IPS-20b (cell line): ENCODE results near the gene ZNF816.
A peak's percentile ranks its signal among the peaks of the same experiment; 100 is the strongest.
"Not testable (repeated sequence)": the region's sequence is repeated elsewhere in the genome, so short reads cannot be mapped to it uniquely, and the experiment has no call there.

Experiments
- H3K27ac ChIP-seq: one replicate; pipeline ENCODE4 v1.5.1; 2013; ENCODE audit warnings: low read length
- H3K27me3 ChIP-seq: 2 replicates; pipeline ENCODE4 v1.6.1; 2013; ENCODE audit warnings: mild to moderate bottlenecking, low read length, inconsistent platforms; ENCODE audit not compliant: insufficient read depth
- H3K36me3 ChIP-seq: 2 replicates; pipeline ENCODE4 v1.6.1; 2013; ENCODE audit warnings: low read depth, mild to moderate bottlenecking, inconsistent platforms, low read length, moderate library complexity; ENCODE audit not compliant: insufficient read depth
- H3K4me1 ChIP-seq: 2 replicates; pipeline ENCODE4 v1.6.1; 2013; ENCODE audit warnings: mild to moderate bottlenecking, control low read depth, inconsistent platforms, low read length, moderate library complexity; ENCODE audit not compliant: insufficient read depth
- H3K4me3 ChIP-seq: 2 replicates; pipeline ENCODE4 v1.5.1; 2013; ENCODE audit warnings: mild to moderate bottlenecking, low read length, inconsistent platforms
- H3K9ac ChIP-seq: 2 replicates; pipeline ENCODE4 v1.6.1; 2013; ENCODE audit warnings: low read depth, mild to moderate bottlenecking, inconsistent platforms, low read length, moderate library complexity
- H3K9me3 ChIP-seq: 2 replicates; pipeline ENCODE4 v1.6.1; 2013; ENCODE audit warnings: mild to moderate bottlenecking, low read depth, low read length, inconsistent platforms; ENCODE audit not compliant: insufficient read depth

ZNF816 gene

DNA sequence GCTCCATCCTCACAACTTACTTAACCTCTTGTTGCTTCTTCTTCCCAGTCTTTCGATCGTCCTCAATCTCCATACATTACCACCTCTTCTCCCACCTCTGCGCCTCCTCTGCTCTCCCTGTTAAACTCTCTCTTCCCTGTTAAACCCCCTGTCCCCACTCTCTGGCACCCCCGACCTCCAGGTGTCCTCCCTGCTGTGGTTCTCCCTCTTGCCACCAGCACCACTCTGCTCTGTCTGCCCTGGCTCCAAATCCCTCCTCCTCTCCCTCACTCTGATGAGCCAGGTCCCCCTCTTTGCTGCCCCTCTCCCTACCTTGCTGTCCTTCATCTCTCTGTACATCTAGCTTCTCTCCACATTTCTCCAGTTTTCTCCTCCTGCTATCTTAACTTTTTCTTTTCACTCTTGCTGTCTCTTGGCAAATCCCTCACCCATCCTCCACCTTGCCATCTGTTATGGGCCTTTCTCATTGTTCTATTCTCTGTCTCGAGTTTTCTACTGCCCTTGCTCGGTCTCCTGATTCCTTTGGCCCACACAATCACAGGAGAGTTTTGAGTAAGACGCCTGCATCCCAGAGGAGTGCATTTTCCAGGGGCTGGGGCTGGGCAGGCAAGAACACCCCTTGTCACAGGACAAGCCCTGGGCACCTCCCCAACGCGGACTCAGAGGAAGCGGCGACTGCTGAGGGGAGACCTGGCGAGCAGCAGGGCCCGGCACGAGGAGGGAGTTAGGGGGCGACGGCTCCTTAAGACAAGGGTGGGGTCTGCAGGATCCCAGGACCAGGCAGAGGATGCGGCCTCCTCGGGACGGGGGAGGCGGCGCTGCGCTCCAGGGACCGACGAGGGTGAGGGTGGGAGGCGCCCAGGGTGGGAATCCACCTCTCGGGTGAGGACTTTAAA lies 29.7 kb upstream of the ZNF816 start:
- Histone ChIP-seq H3K4me1 (no peaks in the 10 kb centered on the region), H3K9ac (peak overlapping the region; percentile 48; the same call in 1 of the 2 replicates), H3K4me3 (peak overlapping the region; percentile 73), H3K27ac (no peak overlapping the region), H3K27me3 (peaks cover 18% of the 10 kb centered on the region), H3K36me3 (no peaks in the 10 kb centered on the region), H3K9me3 (no peaks in the 10 kb centered on the region; the same call in 1 of the 2 replicates)

GRCh38 chr19:52991484-52991883 lies 28.8 kb upstream of the ZNF816 start:
- H3K9ac ChIP-seq: no peak overlapping the region
- no peaks in the 10 kb centered on the region for H3K4me1 ChIP-seq
- H3K36me3 ChIP-seq: no peaks in the 10 kb centered on the region
- H3K9me3 ChIP-seq: no peaks in the 10 kb centered on the region; the same call in 1 of the 2 replicates
- H3K27me3 ChIP-seq: peaks cover 18% of the 10 kb centered on the region
- no peak overlapping the region for H3K4me3 ChIP-seq
- no peak overlapping the region for H3K27ac ChIP-seq

DNA sequence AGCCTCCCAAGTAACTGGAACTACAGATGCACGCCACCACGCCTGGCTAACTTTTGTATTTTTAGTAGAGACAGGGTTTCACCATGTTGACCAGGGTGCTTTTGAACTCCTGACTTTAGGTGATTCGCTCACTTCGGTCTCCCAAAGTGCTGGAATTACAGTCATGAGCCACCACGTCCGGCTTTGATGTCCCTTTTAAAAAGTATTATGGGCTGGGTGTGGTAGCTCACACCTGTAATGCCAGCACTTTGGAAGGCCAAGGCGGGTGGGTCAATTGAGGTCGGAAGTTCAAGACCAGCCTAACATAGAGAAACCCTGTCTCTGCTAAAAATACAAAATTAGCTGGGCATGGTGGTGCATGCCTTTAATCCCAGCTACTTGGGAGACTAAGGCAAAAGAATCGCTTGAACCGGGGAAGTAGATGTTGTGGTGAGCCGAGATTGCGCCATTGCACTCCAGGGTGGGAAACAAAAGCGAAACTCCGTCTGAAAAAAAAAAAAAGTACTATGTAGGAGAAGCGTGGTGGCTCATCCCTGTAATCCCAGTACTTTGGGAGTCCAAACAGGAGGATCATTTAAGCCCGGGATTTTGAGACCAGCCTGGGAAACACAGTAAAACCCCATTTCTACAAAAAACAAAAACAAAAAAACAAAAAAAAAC lies 28.2 kb upstream of the ZNF816 start:
- no peaks in the 10 kb centered on the region; the same call in 1 of the 2 replicates for H3K9me3 ChIP-seq

DNA sequence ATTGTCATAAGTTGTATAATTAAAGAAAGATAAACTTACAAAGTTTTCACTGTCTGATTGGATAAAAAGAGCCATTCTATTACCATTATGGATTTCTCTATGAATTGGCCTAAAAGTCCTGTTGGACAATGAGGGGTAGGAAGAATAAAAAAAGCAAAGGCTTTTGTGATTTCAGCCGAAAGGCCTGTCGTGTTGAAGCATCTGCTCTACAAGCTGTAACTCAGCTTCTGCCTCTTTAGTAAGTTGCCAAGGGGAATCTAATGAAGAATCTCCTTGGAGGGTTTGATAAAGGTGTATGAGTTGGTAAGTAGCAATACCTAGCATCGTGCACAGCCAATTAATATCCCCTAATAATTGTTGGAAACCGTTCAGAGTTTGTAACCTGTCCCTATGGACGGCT lies 25.8 kb upstream of the ZNF816 start:
- Histone ChIP-seq H3K9ac (no peak overlapping the region), H3K27me3 (peaks cover 18% of the 10 kb centered on the region), H3K4me3 (no peak overlapping the region), H3K4me1 (no peaks in the 10 kb centered on the region), H3K36me3 (peaks cover 19% of the 10 kb centered on the region; the same call in 1 of the 2 replicates), H3K27ac (no peak overlapping the region), H3K9me3 (peaks cover 12% of the 10 kb centered on the region)

More for the DNA sequence above, 28.2 kb upstream of the ZNF816 start:
- H3K9ac ChIP-seq: no peak overlapping the region
- H3K4me1 ChIP-seq: no peaks in the 10 kb centered on the region
- peaks cover 5% of the 10 kb centered on the region; the same call in 1 of the 2 replicates for H3K36me3 ChIP-seq
- peaks cover 18% of the 10 kb centered on the region for H3K27me3 ChIP-seq
- H3K27ac ChIP-seq: no peak overlapping the region
- H3K4me3 ChIP-seq: no peak overlapping the region

- peaks cover 12% of the 10 kb centered on the region for H3K9me3 ChIP-seq
- peaks cover 19% of the 10 kb centered on the region; the same call in 1 of the 2 replicates for H3K36me3 ChIP-seq
Measured at GRCh38 chr19:52987221-52987620, 24.5 kb upstream of the ZNF816 start.

GRCh38 chr19:52983167-52983566 lies 20.5 kb upstream of the ZNF816 start:
- H3K4me1 ChIP-seq, H3K27me3 ChIP-seq, H3K27ac ChIP-seq, H3K4me3 ChIP-seq, H3K9ac ChIP-seq: not testable (repeated sequence)
- peaks cover 19% of the 10 kb centered on the region; the same call in 1 of the 2 replicates for H3K36me3 ChIP-seq
- H3K9me3 ChIP-seq: peaks cover 12% of the 10 kb centered on the region

More at GRCh38 chr19:52987221-52987620, 24.5 kb upstream of the ZNF816 start:
- no peaks in the 10 kb centered on the region for H3K4me1 ChIP-seq
- H3K27ac ChIP-seq: no peak overlapping the region
- H3K27me3 ChIP-seq: peaks cover 8% of the 10 kb centered on the region
- H3K9ac ChIP-seq: no peak overlapping the region
- H3K4me3 ChIP-seq: no peak overlapping the region

DNA sequence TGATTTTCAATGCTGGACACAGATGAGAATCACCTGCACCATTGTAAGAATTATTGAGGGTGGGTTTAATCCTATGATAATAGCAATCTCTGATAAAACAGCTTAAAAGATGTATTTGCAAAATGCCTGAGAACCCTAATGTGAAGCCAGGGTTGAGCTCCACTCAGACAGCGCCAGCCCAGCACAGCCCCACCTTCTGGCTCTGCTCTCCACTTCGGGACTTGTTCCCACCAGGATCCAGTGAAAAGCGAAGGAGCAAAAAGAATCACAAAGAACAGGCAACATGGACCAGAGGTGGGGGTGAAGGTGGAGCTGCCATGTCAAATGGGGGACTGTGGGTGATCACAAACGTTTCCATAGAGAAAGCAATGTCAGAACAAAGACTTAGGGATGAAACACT lies 18.6 kb upstream of the ZNF816 start:
- Histone ChIP-seq H3K4me1 (no peaks in the 10 kb centered on the region), H3K36me3 (peaks cover 19% of the 10 kb centered on the region; the same call in 1 of the 2 replicates), H3K27ac (no peak overlapping the region), H3K9ac (no peak overlapping the region), H3K27me3 (no peaks in the 10 kb centered on the region), H3K4me3 (no peak overlapping the region), H3K9me3 (peaks cover 12% of the 10 kb centered on the region)

- no peaks in the 10 kb centered on the region for H3K27me3 ChIP-seq
- no peak overlapping the region for H3K9ac ChIP-seq
- 0 out of 2 replicates have a peak, but pooled peaks cover 6% of the 10 kb centered on the region for H3K9me3 ChIP-seq
- H3K36me3 ChIP-seq: no peaks in the 10 kb centered on the region; the same call in 1 of the 2 replicates
- H3K4me3 ChIP-seq: no peak overlapping the region
- H3K27ac ChIP-seq: no peak overlapping the region
- H3K4me1 ChIP-seq: no peaks in the 10 kb centered on the region; the same call in 1 of the 2 replicates
Measured at GRCh38 chr19:52967772-52968171, 5.1 kb upstream of the ZNF816 start.

- peaks cover 4% of the 10 kb centered on the region; the same call in 1 of the 2 replicates for H3K36me3 ChIP-seq
- peaks cover 6% of the 10 kb centered on the region; the same call in 1 of the 2 replicates for H3K9me3 ChIP-seq
- H3K27me3 ChIP-seq: no peaks in the 10 kb centered on the region
- H3K4me3 ChIP-seq: peak overlapping the region; percentile 96
- H3K9ac ChIP-seq: peak overlapping the region; percentile 77; the same call in 1 of the 2 replicates
- H3K27ac ChIP-seq: peak overlapping the region; percentile 23
- H3K4me1 ChIP-seq: no peaks in the 10 kb centered on the region; the same call in 1 of the 2 replicates
Measured at GRCh38 chr19:52963247-52963618, 552 bp upstream of the ZNF816 start.

DNA sequence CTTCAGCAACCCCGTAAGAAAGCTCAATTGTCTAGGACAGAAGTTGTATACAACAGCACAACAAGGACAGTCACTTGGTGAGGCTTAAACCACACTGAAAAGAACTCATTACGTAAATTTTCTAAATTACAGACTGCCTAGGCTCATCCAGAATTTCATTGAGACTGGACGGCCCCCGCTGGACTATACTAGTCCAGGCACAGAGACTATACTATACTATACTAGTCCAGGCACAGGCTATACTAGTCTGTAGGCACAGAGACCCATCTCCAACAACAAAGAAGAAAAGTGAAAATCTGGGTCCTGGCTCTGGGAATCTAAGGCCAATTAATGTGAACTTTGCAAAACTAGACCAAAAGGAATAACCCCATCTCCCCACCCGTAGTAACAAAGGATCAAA lies 700 bp downstream of the ZNF816 start:
- peak overlapping the region; percentile 96 for H3K4me3 ChIP-seq
- peak overlapping the region; percentile 89; the same call in 1 of the 2 replicates for H3K9ac ChIP-seq
- H3K4me1 ChIP-seq: no peaks in the 10 kb centered on the region; the same call in 1 of the 2 replicates
- H3K9me3 ChIP-seq: no peaks in the 10 kb centered on the region; the same call in 1 of the 2 replicates
- peaks cover 10% of the 10 kb centered on the region for H3K36me3 ChIP-seq
- no peaks in the 10 kb centered on the region for H3K27me3 ChIP-seq
- H3K27ac ChIP-seq: no peak overlapping the region

GRCh38 chr19:52959613-52960295 lies 2.9 kb downstream of the ZNF816 start:
- no peaks in the 10 kb centered on the region for H3K27me3 ChIP-seq
- H3K9me3 ChIP-seq: no peaks in the 10 kb centered on the region; the same call in 1 of the 2 replicates
- no peak overlapping the region for H3K4me3 ChIP-seq
- H3K36me3 ChIP-seq: peaks cover 32% of the 10 kb centered on the region
- H3K9ac ChIP-seq: no peak overlapping the region
- no peak overlapping the region for H3K27ac ChIP-seq
- no peaks in the 10 kb centered on the region; the same call in 1 of the 2 replicates for H3K4me1 ChIP-seq
